Measurements from ENCODE around the gene SCYGR3. TPM values are rescaled to one million over a fixed set of nuclear protein-coding genes. Genes with fewer than 3 reads are reported as not detected.

SCYGR3 gene, protein sequence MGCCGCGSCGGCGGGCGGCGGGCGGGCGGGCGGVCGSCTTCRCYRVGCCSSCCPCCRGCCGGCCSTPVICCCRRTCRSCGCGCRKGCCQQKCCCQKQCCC
- not detected in 2 replicates for total RNA-seq

GRCh38 chr2:227614740-227615139, at the start of gene SCYGR3:
SCYGR3 (minus strand) TSS chr2:227614840; CDS start chr2:227614840, 0 bp downstream.

GRCh38 chr2:227617316-227618230, 2.9 kb upstream of the SCYGR3 start, which contains the start of gene SCYGR4:
SCYGR4 (plus strand) TSS chr2:227617498; CDS start chr2:227617498, 0 bp downstream.

GRCh38 chr2:227598835-227599503, 15.7 kb downstream of the SCYGR3 start, which contains the start of gene SCYGR2:
SCYGR2 (plus strand) TSS chr2:227598893; CDS start chr2:227598893, 0 bp downstream.

Other genes starting within 250 kb of the SCYGR3 start
- gene TM4SF20, start 235.5 kb downstream of the SCYGR3 start, total RNA-seq = not detected in 2 replicates
- not detected in 2 replicates for gene SCYGR1, start 226.9 kb downstream of the SCYGR3 start, total RNA-seq
- gene AGFG1, start 142.7 kb downstream of the SCYGR3 start, total RNA-seq = 51.8 and 84.2 TPM in 2 replicates
- gene SCYGR2, start 15.9 kb downstream of the SCYGR3 start, total RNA-seq = not detected in 2 replicates
- not detected in 2 replicates for gene SCYGR4, start 2.7 kb upstream of the SCYGR3 start, total RNA-seq
- not detected in 2 replicates for gene SCYGR5, start 52.0 kb upstream of the SCYGR3 start, total RNA-seq
- gene SLC19A3, start 103.2 kb upstream of the SCYGR3 start, total RNA-seq = 0.16 and 0.51 TPM in 2 replicates
- not detected in 2 replicates for gene SCYGR6, start 109.9 kb upstream of the SCYGR3 start, total RNA-seq
- gene SCYGR7, start 113.5 kb upstream of the SCYGR3 start, total RNA-seq = not detected in 2 replicates
- not detected in 2 replicates for gene SCYGR8, start 131.1 kb upstream of the SCYGR3 start, total RNA-seq
- 2.3 TPM in 1 of 2 replicates, not detected in the other for gene CCL20, start 199.0 kb upstream of the SCYGR3 start, total RNA-seq

All from mesangial cell (primary cell).